Gastroesophageal sphincter (tissue), 4 donors: ENCODE results near the gene SLIT3. TPM values are rescaled to one million over a fixed set of nuclear protein-coding genes. Genes with fewer than 3 reads are reported as not detected.

ENCODE experiments used
- ATAC-seq: fragments of 150-250 bp; one replicate; pipeline ENCODE4 v1.9.1; 2016; ENCODE audit warnings: mild to moderate bottlenecking, moderate library complexity
- H3K27ac ChIP-seq, 4 donors: fragments of 200-600 bp; sonication (generic) in 3 of 4; 1 replicate in 3 of 4; 2 replicates in 1 of 4; pipeline ENCODE4 v1.5.1; 2016 to 2019
- H3K27me3 ChIP-seq: fragments of 200-600 bp; sonication (generic); one replicate; pipeline ENCODE4 v1.5.1; 2019
- H3K36me3 ChIP-seq, 2 donors: fragments of 200-600 bp; sonication (generic); one replicate each; pipeline ENCODE4 v1.5.1; 2019; ENCODE audit warnings: control low read depth in 1 of 2
- H3K4me1 ChIP-seq, 3 donors: fragments of 200-600 bp; sonication (generic); 1 replicate in 2 of 3; 2 replicates in 1 of 3; pipeline ENCODE4 v1.5.1; 2016 to 2019; ENCODE audit warnings: control low read depth in 2 of 3
- H3K4me3 ChIP-seq, 2 donors: fragments of 200-600 bp; sonication (generic); one replicate each; pipeline ENCODE4 v1.5.1; 2019; ENCODE audit warnings: mild to moderate bottlenecking in 1 of 2, moderate library complexity in 1 of 2
- H3K9me3 ChIP-seq, 3 donors: fragments of 200-600 bp; sonication (generic); one replicate each; pipeline ENCODE4 v1.5.1; 2017 to 2019; ENCODE audit warnings: control low read depth in 2 of 3
- CTCF ChIP-seq, 4 experiments: fragments of 200-600 bp in 2 of 4; fragments of 450-650 bp in 2 of 4; sonication (generic) in 1 of 4; IDR thresholded peaks; one replicate each; pipeline ENCODE4 v1.5.1; 2017 to 2019; ENCODE audit warnings: antibody characterized with exemption in 4 of 4, mild to moderate bottlenecking in 2 of 4, moderate library complexity in 2 of 4
- EP300 ChIP-seq: sonication (generic); formaldehyde crosslinking; IDR thresholded peaks from one replicate; pipeline ENCODE4 v1.6.1; 2017; ENCODE audit warnings: antibody characterized with exemption, mild to moderate bottlenecking
- POLR2A ChIP-seq, 2 donors: fragments of 450-650 bp; IDR thresholded peaks; one replicate each; pipeline ENCODE4 v1.6.1; 2017; ENCODE audit warnings: antibody characterized with exemption in 2 of 2, mild to moderate bottlenecking in 2 of 2, moderate library complexity in 1 of 2
- POLR2AphosphoS5 ChIP-seq: sonication (generic); formaldehyde crosslinking; IDR thresholded peaks from one replicate; pipeline ENCODE4 v1.6.1; 2017; ENCODE audit warnings: antibody characterized with exemption
- WGBS, 2 donors: methylation state at CpG; one replicate each; pipeline ENCODE4 v1.1.5; 2018; ENCODE audit warnings: low coverage in 1 of 2; 5-methylcytosine and 5-hydroxymethylcytosine counted together
- total RNA-seq, 4 donors: library from RNA; depleted of rRNA; stranded (reverse); fragments of >200 nt; gene quantifications; one replicate each; pipeline ENCODE4 v1.1.0, GENCODE V29; 2016

Gene SLIT3
- total RNA-seq, 4 donors from 2014 or later = 29.6 to 76.3 (median 31.1) TPM

DNA sequence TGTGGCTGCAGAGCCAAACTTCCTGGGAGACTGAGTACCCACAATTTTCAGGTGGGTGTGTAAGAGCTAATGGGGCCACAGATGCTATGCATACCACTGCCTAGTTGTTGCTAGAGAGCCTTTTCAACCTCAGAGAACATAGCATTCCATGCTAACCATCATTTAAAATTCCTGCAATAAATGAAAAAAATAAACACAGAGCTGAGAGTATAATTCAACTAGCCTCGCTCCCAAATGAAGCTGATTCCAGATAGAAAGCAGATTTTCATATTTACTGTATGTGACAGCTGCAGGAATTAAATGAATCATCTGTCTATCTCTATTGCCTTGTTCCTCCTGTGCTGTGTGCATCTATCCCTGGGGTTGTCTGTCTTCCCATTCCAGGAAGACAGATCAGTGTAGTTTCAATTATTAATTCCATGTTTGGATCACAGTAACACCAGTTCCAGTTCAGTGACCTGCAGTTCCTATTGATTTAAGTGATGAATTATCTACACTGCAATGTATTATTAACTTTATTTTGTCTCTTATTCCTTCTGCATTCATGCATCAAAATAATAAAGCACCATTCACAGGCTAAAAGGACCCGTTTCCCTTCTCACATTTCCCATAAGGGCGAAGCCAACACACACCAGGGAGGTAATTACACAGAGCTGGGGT lies 324.5 kb downstream of the SLIT3 start:
- no peak for TF ChIP-seq CTCF (IDR thresholded peaks at IDR 0.05)
- no peak for TF ChIP-seq EP300
- no peak for TF ChIP-seq POLR2A (IDR thresholded peaks at IDR 0.05)
- no peak for TF ChIP-seq POLR2AphosphoS5

GRCh38 chr5:168975331-168975730 lies 325.6 kb downstream of the SLIT3 start:
- WGBS, 2 donors = 77 to 81% methylated on average over 2 to 3 of the region's 3 CpGs
- Histone ChIP-seq H3K27ac (no peak overlapping the region), H3K4me3 (no peak overlapping the region), H3K9me3 (no peaks in the 10 kb centered on the region), H3K36me3 (no peaks in the 10 kb centered on the region), H3K27me3 (no peaks in the 10 kb centered on the region), H3K4me1 (peaks cover 0 to 51% (median 15%) of the 10 kb centered on the region in 3 donors)
- no peak for ATAC-seq
- TF ChIP-seq CTCF (IDR thresholded peaks at IDR 0.05) (no peak), EP300 (no peak), POLR2AphosphoS5 (no peak), POLR2A (IDR thresholded peaks at IDR 0.05) (no peak)

More for the DNA sequence above, 324.5 kb downstream of the SLIT3 start:
- ATAC-seq = no peak
- Histone ChIP-seq H3K27ac (no peak overlapping the region), H3K9me3 (no peaks in the 10 kb centered on the region), H3K36me3 (no peaks in the 10 kb centered on the region), H3K4me1 (peaks cover 0 to 51% (median 15%) of the 10 kb centered on the region in 3 donors), H3K27me3 (no peaks in the 10 kb centered on the region), H3K4me3 (no peak overlapping the region)
- 25 to 74% methylated on average over 1 to 3 of the region's 3 CpGs for WGBS, 2 donors

DNA sequence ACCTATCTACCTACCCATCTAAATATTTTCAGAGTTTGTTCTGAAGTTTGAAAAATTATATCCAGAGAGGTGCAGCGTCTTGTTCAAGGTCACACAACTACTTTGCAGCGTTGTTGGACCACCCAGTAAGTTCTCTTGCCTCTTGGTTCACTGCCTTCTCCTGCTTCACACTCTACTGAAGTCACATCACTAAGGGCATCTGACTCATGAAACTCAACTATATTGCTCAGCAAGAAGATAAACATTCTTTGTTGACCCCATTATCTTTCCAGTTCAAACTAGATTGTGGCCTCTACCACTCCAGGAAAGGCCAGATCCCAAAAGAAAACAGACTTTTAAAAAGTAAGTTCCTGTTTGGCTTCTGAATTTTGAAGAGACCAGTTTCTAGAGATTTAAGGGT lies 326.9 kb downstream of the SLIT3 start:
- no peak for TF ChIP-seq EP300
- no peak for TF ChIP-seq POLR2A (IDR thresholded peaks at IDR 0.05)
- no peak for TF ChIP-seq CTCF (IDR thresholded peaks at IDR 0.05)
- TF ChIP-seq POLR2AphosphoS5 = no peak
- Histone ChIP-seq H3K27me3 (no peaks in the 10 kb centered on the region), H3K4me1 (peaks cover 0 to 39% (median 9%) of the 10 kb centered on the region in 3 donors), H3K4me3 (no peak overlapping the region), H3K27ac (no peak overlapping the region), H3K36me3 (no peaks in the 10 kb centered on the region), H3K9me3 (no peaks in the 10 kb centered on the region)
- WGBS, 2 donors = 92 to 96% methylated on average over 2 of the region's 2 CpGs
- ATAC-seq = no peak

DNA sequence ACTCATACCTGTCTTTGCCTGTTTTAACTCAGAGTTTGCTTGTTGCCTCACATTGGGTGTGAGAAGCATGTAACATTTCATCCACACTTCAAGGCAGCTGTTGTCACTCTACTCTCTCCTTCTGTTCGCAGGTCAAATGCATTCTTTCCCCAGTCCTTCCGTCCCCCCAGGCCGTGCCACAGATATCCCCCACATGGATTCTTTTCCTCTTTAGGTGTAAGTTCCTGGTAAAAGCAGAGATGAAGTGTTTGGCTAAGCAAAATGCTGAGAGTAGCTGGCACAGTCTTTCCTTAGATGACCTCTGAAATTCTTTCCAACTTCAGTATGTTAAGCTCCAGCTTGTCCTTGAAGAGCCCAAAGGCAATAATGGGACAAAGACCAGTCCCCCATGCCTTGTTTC lies 328.2 kb downstream of the SLIT3 start:
- Histone ChIP-seq H3K9me3 (no peaks in the 10 kb centered on the region), H3K4me1 (peaks cover 0 to 31% (median 5%) of the 10 kb centered on the region in 3 donors), H3K4me3 (no peak overlapping the region), H3K27ac (no peak overlapping the region), H3K36me3 (no peaks in the 10 kb centered on the region), H3K27me3 (no peaks in the 10 kb centered on the region)
- WGBS, 2 donors = 18 to 49% methylated on average over 3 of the region's 3 CpGs
- ATAC-seq = no peak
- TF ChIP-seq EP300 (no peak), CTCF (IDR thresholded peaks at IDR 0.05) (no peak), POLR2A (IDR thresholded peaks at IDR 0.05) (no peak), POLR2AphosphoS5 (no peak)

DNA sequence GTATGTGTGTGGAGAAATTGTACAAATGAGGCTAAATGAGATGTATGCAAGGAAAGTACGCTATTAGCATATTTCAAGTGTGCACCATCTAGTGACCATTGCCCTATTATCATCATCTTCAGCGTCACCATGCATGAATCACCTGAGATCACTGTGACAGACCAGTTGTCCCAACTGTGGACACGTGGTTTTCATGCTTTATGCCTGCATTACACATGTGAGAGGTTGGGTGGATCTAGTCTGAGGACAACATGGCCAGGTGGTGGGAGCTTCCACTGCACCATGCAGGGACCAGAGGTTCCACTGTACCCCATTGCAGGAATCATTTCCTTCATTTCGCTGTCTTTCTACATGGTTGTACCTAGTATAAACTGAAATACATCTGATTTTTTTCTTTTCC lies 329.8 kb downstream of the SLIT3 start:
- peaks cover 0 to 14% (median 2%) of the 10 kb centered on the region in 3 donors for H3K4me1 ChIP-seq
- TF ChIP-seq CTCF (IDR thresholded peaks at IDR 0.05) (no peak), POLR2A (IDR thresholded peaks at IDR 0.05) (no peak), POLR2AphosphoS5 (no peak), EP300 (no peak)
- no peak for ATAC-seq
- H3K27ac ChIP-seq = no peak overlapping the region
- no peaks in the 10 kb centered on the region for H3K27me3 ChIP-seq
- no peaks in the 10 kb centered on the region for H3K36me3 ChIP-seq
- WGBS, 2 donors = 91 to 100% methylated on average over 3 to 4 of the region's 4 CpGs
- no peaks in the 10 kb centered on the region for H3K9me3 ChIP-seq
- H3K4me3 ChIP-seq = no peak overlapping the region
